Measurements from ENCODE around the gene MFSD12.
A peak's percentile ranks its signal among the peaks of the same experiment; 100 is the strongest.

Gene MFSD12

DNA sequence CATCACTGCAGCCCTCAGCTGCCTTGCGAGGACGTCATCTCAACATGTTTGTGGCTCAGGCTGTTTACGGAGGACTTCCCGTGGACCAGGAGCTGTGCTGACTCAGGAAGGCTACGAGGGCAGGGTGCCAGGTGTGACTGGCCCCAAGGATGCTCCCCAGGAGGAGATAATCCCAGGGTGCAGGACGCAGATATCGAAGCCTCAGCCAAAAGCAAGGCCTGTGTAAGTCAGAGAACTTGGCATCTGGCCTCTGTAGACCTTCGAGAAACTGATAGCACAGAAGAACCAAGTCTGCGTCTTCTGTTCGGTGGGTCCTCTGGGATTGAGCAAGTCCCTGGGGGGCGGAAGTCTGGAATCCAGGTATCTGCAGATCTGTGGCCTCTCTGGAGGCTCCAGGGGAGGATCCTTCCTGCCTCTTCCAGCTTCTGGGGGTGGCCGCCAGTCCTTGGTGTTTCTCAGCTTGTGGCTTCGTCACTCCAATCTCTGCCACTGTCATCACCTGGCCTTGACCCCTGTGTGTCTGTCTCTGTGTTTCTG, 54.3 kb downstream of the MFSD12 start:
- no peak overlapping the region for H2AFZ ChIP-seq (ENCODE audit: low read depth, low read length)
- H3K4me3 ChIP-seq (ENCODE audit: insufficient read depth in 1 of 2, low read depth in 1 of 2, low read length in 2 of 2): no peak overlapping the region
- H3K18ac ChIP-seq (ENCODE audit: low read depth in 1 of 2, low read length in 2 of 2): no peak overlapping the region
- peaks cover 3% of the 10 kb centered on the region for H3K79me1 ChIP-seq (replicated peaks; ENCODE audit: low read length, poor library complexity, severe bottlenecking)
- 87% methylated on average over 13 of the region's 13 CpGs for WGBS
- H2AK5ac ChIP-seq (ENCODE audit: low read length, severe bottlenecking): peak overlapping the region; percentile 68
- H4K8ac ChIP-seq (ENCODE audit: low read length): peak overlapping the region; percentile 24
- no peak overlapping the region for H2BK5ac ChIP-seq (ENCODE audit: low read depth, low read length, poor library complexity, severe bottlenecking)
- no peaks in the 10 kb centered on the region for H3K9me3 ChIP-seq (ENCODE audit: control insufficient read depth, low read length)
- H4K91ac ChIP-seq (ENCODE audit: low read length): no peak overlapping the region
- no peak overlapping the region for H3K27ac ChIP-seq (ENCODE audit: low read length, poor library complexity, severe bottlenecking)
- H2BK12ac ChIP-seq (ENCODE audit: low read length in 2 of 2): no peak overlapping the region
- H3K23ac ChIP-seq (ENCODE audit: low read length in 2 of 2): no peak overlapping the region
- H3K36me3 ChIP-seq (ENCODE audit: control insufficient read depth in 1 of 2, insufficient read depth in 2 of 2, low read depth in 1 of 2, low read length in 2 of 2): no peaks in the 10 kb centered on the region
- H3K14ac ChIP-seq (ENCODE audit: low read length in 2 of 2): peak overlapping the region in 1 of 2 experiments; percentile 82
- no peak overlapping the region for H3K9ac ChIP-seq (ENCODE audit: low read length)
- H3K4me1 ChIP-seq (ENCODE audit: control insufficient read depth, insufficient read depth, low read depth, low read length): peaks cover 20% of the 10 kb centered on the region
- no peaks in the 10 kb centered on the region for H3K27me3 ChIP-seq (ENCODE audit: control insufficient read depth in 1 of 2, insufficient read depth in 1 of 2, low read length in 2 of 2)
- DNase-seq: peak; percentile 69
- no peak overlapping the region for H2BK120ac ChIP-seq (ENCODE audit: low read depth, low read length)
- no peak overlapping the region for H2BK15ac ChIP-seq (ENCODE audit: low read depth, poor library complexity, severe bottlenecking)
- no peak overlapping the region for H3K4ac ChIP-seq (ENCODE audit: low read depth in 1 of 2, low read length in 2 of 2)
- no peak overlapping the region for H3K4me2 ChIP-seq (ENCODE audit: low read length, poor library complexity, severe bottlenecking)

- Histone ChIP-seq H3K9me3 (ENCODE audit: control insufficient read depth, low read length) (no peaks in the 10 kb centered on the region), H4K8ac (ENCODE audit: low read length) (peak overlapping the region; percentile 39), H3K4me2 (ENCODE audit: low read length, poor library complexity, severe bottlenecking) (no peak overlapping the region), H2AK5ac (ENCODE audit: low read length, severe bottlenecking) (no peak overlapping the region), H2BK120ac (ENCODE audit: low read depth, low read length) (no peak overlapping the region), H3K14ac (ENCODE audit: low read length in 2 of 2) (no peak overlapping the region), H3K4me3 (ENCODE audit: insufficient read depth in 1 of 2, low read depth in 1 of 2, low read length in 2 of 2) (no peak overlapping the region), H2AFZ (ENCODE audit: low read depth, low read length) (no peak overlapping the region), H3K18ac (ENCODE audit: low read depth in 1 of 2, low read length in 2 of 2) (no peak overlapping the region), H2BK15ac (ENCODE audit: low read depth, poor library complexity, severe bottlenecking) (no peak overlapping the region), H3K36me3 (ENCODE audit: control insufficient read depth in 1 of 2, insufficient read depth in 2 of 2, low read depth in 1 of 2, low read length in 2 of 2) (peaks cover 5 to 6% of the 10 kb centered on the region in 2 experiments), H3K27ac (ENCODE audit: low read length, poor library complexity, severe bottlenecking) (no peak overlapping the region), H4K91ac (ENCODE audit: low read length) (no peak overlapping the region), H3K23ac (ENCODE audit: low read length in 2 of 2) (no peak overlapping the region), H2BK5ac (ENCODE audit: low read depth, low read length, poor library complexity, severe bottlenecking) (no peak overlapping the region), H2BK12ac (ENCODE audit: low read length in 2 of 2) (no peak overlapping the region), H3K9ac (ENCODE audit: low read length) (no peak overlapping the region), H3K79me1 (replicated peaks; ENCODE audit: low read length, poor library complexity, severe bottlenecking) (peaks cover 8% of the 10 kb centered on the region), H3K4ac (ENCODE audit: low read depth in 1 of 2, low read length in 2 of 2) (no peak overlapping the region), H3K27me3 (ENCODE audit: control insufficient read depth in 1 of 2, insufficient read depth in 1 of 2, low read length in 2 of 2) (no peaks in the 10 kb centered on the region), H3K4me1 (ENCODE audit: control insufficient read depth, insufficient read depth, low read depth, low read length) (peaks cover 18% of the 10 kb centered on the region)
- DNase-seq: no peak
- WGBS: 96% methylated on average over 3 of the region's 3 CpGs
Observed at GRCh38 chr19:3501780-3502179, 55.6 kb downstream of the MFSD12 start.

DNA sequence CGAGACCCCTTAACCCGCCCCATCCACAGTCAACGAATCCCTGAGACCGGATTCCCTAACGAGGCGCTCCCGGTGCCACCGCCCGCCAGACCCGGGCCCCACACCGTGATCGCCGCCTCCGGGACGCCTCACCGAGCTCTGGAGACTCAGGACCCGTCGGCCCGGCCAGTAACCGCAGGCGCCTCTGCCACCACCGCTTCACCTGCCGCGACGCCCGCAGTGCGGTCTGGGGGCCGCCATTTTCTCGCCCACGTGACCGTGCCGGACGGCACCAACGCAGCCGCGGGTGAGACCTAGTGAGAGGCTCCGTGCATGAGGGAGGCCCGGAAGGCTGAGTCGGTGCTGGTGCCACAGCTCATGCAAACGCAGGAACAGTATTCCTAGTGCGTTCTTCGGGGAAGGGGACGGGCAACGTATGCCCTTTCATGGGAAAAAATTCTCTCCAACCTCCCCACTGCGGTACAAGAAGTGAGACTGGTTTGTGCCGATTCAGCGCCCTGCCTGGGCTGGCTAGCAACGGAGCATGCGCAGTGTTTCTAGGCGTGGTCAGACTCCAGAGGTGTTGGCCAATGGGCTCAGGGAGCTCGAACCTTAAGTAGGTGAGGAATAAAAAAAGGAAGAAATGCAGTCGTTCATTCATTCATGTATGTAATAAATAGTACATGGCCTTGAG, 56.8 kb downstream of the MFSD12 start, which contains the start of gene DOHH:
Gene DOHH, minus strand, starts transcription at position 246 of the 673 bp plus-strand sequence. CDS start 3,860 bp downstream, outside the sequence.
- Histone ChIP-seq H2BK120ac (ENCODE audit: low read depth, low read length) (peak within 1 kb of the TSS; percentile 87), H3K27ac (ENCODE audit: low read length, poor library complexity, severe bottlenecking) (peak within 1 kb of the TSS; percentile 98), H3K18ac (ENCODE audit: low read depth in 1 of 2, low read length in 2 of 2) (peak within 1 kb of the TSS; percentile 98 to 100), H3K9ac (ENCODE audit: low read length) (peak within 1 kb of the TSS; percentile 97), H2BK5ac (ENCODE audit: low read depth, low read length, poor library complexity, severe bottlenecking) (peak within 1 kb of the TSS; percentile 99), H2AFZ (ENCODE audit: low read depth, low read length) (peak within 1 kb of the TSS; percentile 81), H3K4ac (ENCODE audit: low read depth in 1 of 2, low read length in 2 of 2) (peak within 1 kb of the TSS; percentile 72 to 87), H3K36me3 (ENCODE audit: control insufficient read depth in 1 of 2, insufficient read depth in 2 of 2, low read depth in 1 of 2, low read length in 2 of 2) (peaks cover 17 to 18% of the 10 kb centered on the region in 2 experiments), H2BK12ac (ENCODE audit: low read length in 2 of 2) (peak within 1 kb of the TSS; percentile 80 to 98), H4K91ac (ENCODE audit: low read length) (peak within 1 kb of the TSS; percentile 100), H3K79me1 (replicated peaks; ENCODE audit: low read length, poor library complexity, severe bottlenecking) (peaks cover 10% of the 10 kb centered on the region), H2BK15ac (ENCODE audit: low read depth, poor library complexity, severe bottlenecking) (peak within 1 kb of the TSS; percentile 95), H3K9me3 (ENCODE audit: control insufficient read depth, low read length) (no peaks in the 10 kb centered on the region), H3K4me1 (ENCODE audit: control insufficient read depth, insufficient read depth, low read depth, low read length) (peaks cover 16% of the 10 kb centered on the region), H4K8ac (ENCODE audit: low read length) (peak within 1 kb of the TSS; percentile 100), H3K4me3 (ENCODE audit: insufficient read depth in 1 of 2, low read depth in 1 of 2, low read length in 2 of 2) (peak within 1 kb of the TSS; percentile 91 to 99), H3K4me2 (ENCODE audit: low read length, poor library complexity, severe bottlenecking) (peak within 1 kb of the TSS; percentile 84), H3K27me3 (ENCODE audit: control insufficient read depth in 1 of 2, insufficient read depth in 1 of 2, low read length in 2 of 2) (no peaks in the 10 kb centered on the region), H2AK5ac (ENCODE audit: low read length, severe bottlenecking) (peak within 1 kb of the TSS; percentile 47), H3K14ac (ENCODE audit: low read length in 2 of 2) (peak within 1 kb of the TSS in 1 of 2 experiments; percentile 80), H3K23ac (ENCODE audit: low read length in 2 of 2) (no peak within 1 kb of the TSS)
- peak; percentile 96 for DNase-seq
- under 1% methylated on average over 50 of the region's 52 CpGs for WGBS

- H3K4me2 ChIP-seq (ENCODE audit: low read length, poor library complexity, severe bottlenecking): peak overlapping the region; percentile 84
- WGBS: 30% methylated on average over 18 of the region's 18 CpGs
- peak overlapping the region; percentile 18 for H3K27ac ChIP-seq (ENCODE audit: low read length, poor library complexity, severe bottlenecking)
- H4K91ac ChIP-seq (ENCODE audit: low read length): peak overlapping the region; percentile 100
- peak overlapping the region; percentile 97 for H3K9ac ChIP-seq (ENCODE audit: low read length)
- H2BK120ac ChIP-seq (ENCODE audit: low read depth, low read length): peak overlapping the region; percentile 87
- no peak overlapping the region for H3K14ac ChIP-seq (ENCODE audit: low read length in 2 of 2)
- H2BK15ac ChIP-seq (ENCODE audit: low read depth, poor library complexity, severe bottlenecking): no peak overlapping the region
- no peak overlapping the region for H3K23ac ChIP-seq (ENCODE audit: low read length in 2 of 2)
- peak overlapping the region; percentile 99 for H2BK5ac ChIP-seq (ENCODE audit: low read depth, low read length, poor library complexity, severe bottlenecking)
- peak overlapping the region; percentile 72 to 87 for H3K4ac ChIP-seq (ENCODE audit: low read depth in 1 of 2, low read length in 2 of 2)
- no peak overlapping the region for H2AFZ ChIP-seq (ENCODE audit: low read depth, low read length)
- peaks cover 24 to 25% of the 10 kb centered on the region in 2 experiments for H3K36me3 ChIP-seq (ENCODE audit: control insufficient read depth in 1 of 2, insufficient read depth in 2 of 2, low read depth in 1 of 2, low read length in 2 of 2)
- peak overlapping the region; percentile 91 to 99 for H3K4me3 ChIP-seq (ENCODE audit: insufficient read depth in 1 of 2, low read depth in 1 of 2, low read length in 2 of 2)
- no peak overlapping the region for H2BK12ac ChIP-seq (ENCODE audit: low read length in 2 of 2)
- H3K27me3 ChIP-seq (ENCODE audit: control insufficient read depth in 1 of 2, insufficient read depth in 1 of 2, low read length in 2 of 2): no peaks in the 10 kb centered on the region
- H3K4me1 ChIP-seq (ENCODE audit: control insufficient read depth, insufficient read depth, low read depth, low read length): peaks cover 13% of the 10 kb centered on the region
- no peak for DNase-seq
- H3K9me3 ChIP-seq (ENCODE audit: control insufficient read depth, low read length): no peaks in the 10 kb centered on the region
- peak overlapping the region; percentile 100 for H4K8ac ChIP-seq (ENCODE audit: low read length)
- H2AK5ac ChIP-seq (ENCODE audit: low read length, severe bottlenecking): no peak overlapping the region
- H3K79me1 ChIP-seq (replicated peaks; ENCODE audit: low read length, poor library complexity, severe bottlenecking): peaks cover 10% of the 10 kb centered on the region
- H3K18ac ChIP-seq (ENCODE audit: low read depth in 1 of 2, low read length in 2 of 2): peak overlapping the region in 1 of 2 experiments; percentile 44
Observed at GRCh38 chr19:3499738-3500428, 57.5 kb downstream of the MFSD12 start.
